PFSK-1 (cell line): ENCODE data around the gene COLQ.

ENCODE experiments used
- FOXP2 ChIP-seq: optimal IDR thresholded peaks from 2 replicates; pipeline ENCODE3; 2011; ENCODE audit warnings: borderline replicate concordance, control low read depth, inconsistent platforms; ENCODE audit not compliant: insufficient read depth; ENCODE audit errors: extremely low read length, extremely low read depth
- POLR2AphosphoS5 ChIP-seq: IDR thresholded peaks from 2 replicates; pipeline ENCODE4 v1.6.1; 2012; ENCODE audit warnings: low read depth, mild to moderate bottlenecking, control low read depth, low read length, moderate library complexity
- REST ChIP-seq, 2 experiments: IDR thresholded peaks; 2 replicates each; pipeline versions ENCODE4 v1.6.1 to v1.8.0; 2011 to 2012; ENCODE audit warnings: low read depth in 2 of 2, low read length in 2 of 2, control low read depth in 1 of 2, inconsistent platforms in 1 of 2, mild to moderate bottlenecking in 1 of 2, moderate library complexity in 1 of 2; ENCODE audit not compliant: insufficient read depth in 1 of 2
- SIN3A ChIP-seq: IDR thresholded peaks from 2 replicates; pipeline ENCODE4 v1.6.1; 2012; ENCODE audit warnings: mild to moderate bottlenecking, low read length, moderate library complexity, borderline replicate concordance; ENCODE audit not compliant: insufficient read depth
- TAF1 ChIP-seq: IDR thresholded peaks from 2 replicates; pipeline ENCODE4 v1.6.1; 2012; ENCODE audit warnings: low read length, control low read depth, borderline replicate concordance; ENCODE audit not compliant: insufficient read depth

Gene COLQ

GRCh38 chr3:15449489-15450224, 71.8 kb downstream of the COLQ start:
- TF ChIP-seq POLR2AphosphoS5 (no peak), FOXP2 (no peak), REST (IDR thresholded peaks at IDR 0.05; ENCODE audit: insufficient read depth in 1 of 2, low read depth in 2 of 2, low read length in 2 of 2) (no peak), SIN3A (no peak), TAF1 (no peak)

GRCh38 chr3:15443826-15444524, 77.5 kb downstream of the COLQ start:
- TF ChIP-seq REST (IDR thresholded peaks at IDR 0.05; ENCODE audit: insufficient read depth in 1 of 2, low read depth in 2 of 2, low read length in 2 of 2) (no peak), POLR2AphosphoS5 (no peak), SIN3A (no peak)

- TF ChIP-seq TAF1 (no peak), SIN3A (no peak), FOXP2 (no peak), POLR2AphosphoS5 (no peak), REST (IDR thresholded peaks at IDR 0.05; ENCODE audit: insufficient read depth in 1 of 2, low read depth in 2 of 2, low read length in 2 of 2) (no peak)
These were observed 80.6 kb downstream of the COLQ start for GRCh38 chr3:15440891-15441290.

- TF ChIP-seq TAF1: no peak
- no peak for TF ChIP-seq REST (IDR thresholded peaks at IDR 0.05; ENCODE audit: insufficient read depth in 1 of 2, low read depth in 2 of 2, low read length in 2 of 2)
- no peak for TF ChIP-seq POLR2AphosphoS5
- no peak for TF ChIP-seq FOXP2
- TF ChIP-seq SIN3A: no peak
These were observed 82.0 kb downstream of the COLQ start for GRCh38 chr3:15439476-15439875.
